WI38 (cell line): ENCODE measurements around the gene ZMYM1.
A peak's percentile ranks its signal among the peaks of the same experiment; 100 is the strongest.

Source experiments
- H3K4me3 ChIP-seq: 2 replicates; pipeline ENCODE4 v1.5.1; 2011; ENCODE audit warnings: low read depth, mild to moderate bottlenecking, control low read depth, low read length
- CTCF ChIP-seq: IDR thresholded peaks from 2 replicates; pipeline ENCODE4 v1.5.1; 2012; ENCODE audit warnings: low read depth, mild to moderate bottlenecking, control low read depth, low read length

Gene ZMYM1

GRCh38 chr1:35080171-35080854 lies 1.1 kb downstream of the ZMYM1 start:
- H3K4me3 ChIP-seq, result peak overlapping the region; percentile 75
- TF ChIP-seq CTCF, result no peak

GRCh38 chr1:35085421-35085820 lies 6.2 kb downstream of the ZMYM1 start:
- H3K4me3 ChIP-seq, result no peak overlapping the region
- no peak for TF ChIP-seq CTCF

- no peak overlapping the region for H3K4me3 ChIP-seq
- TF ChIP-seq CTCF, result no peak
These were observed 18.0 kb downstream of the ZMYM1 start for GRCh38 chr1:35097224-35097623.

GRCh38 chr1:35111106-35111505 lies 31.9 kb downstream of the ZMYM1 start:
- no peak for TF ChIP-seq CTCF
- H3K4me3 ChIP-seq, result no peak overlapping the region

GRCh38 chr1:35112668-35113067 lies 33.5 kb downstream of the ZMYM1 start:
- TF ChIP-seq CTCF, result no peak
- no peak overlapping the region for H3K4me3 ChIP-seq

- TF ChIP-seq CTCF, result no peak
These were observed 36.5 kb downstream of the ZMYM1 start for GRCh38 chr1:35115459-35116383.

GRCh38 chr1:35120458-35121133 lies 41.4 kb downstream of the ZMYM1 start:
- no peak for TF ChIP-seq CTCF
- peak overlapping the region; percentile 46 for H3K4me3 ChIP-seq

More at GRCh38 chr1:35115459-35116383, 36.5 kb downstream of the ZMYM1 start:
- no peak overlapping the region for H3K4me3 ChIP-seq
